ENCODE measurements around the gene G0S2. TPM values are rescaled to one million over a fixed set of nuclear protein-coding genes. Genes with fewer than 3 reads are reported as not detected.

The G0S2 gene
- total and polyA plus RNA-seq, 4 donors, result 9.6 to 347 (median 166) TPM

- no peak overlapping the region for H3K27ac ChIP-seq (ENCODE audit: low read depth in 1 of 2, low read length in 2 of 2)
- H3K4me1 ChIP-seq (ENCODE audit: control insufficient read depth in 4 of 4, insufficient read depth in 4 of 4, low read length in 3 of 4), result peaks cover 0 to 19% (median 9%) of the 10 kb centered on the region in 4 donors
- H3K4me3 ChIP-seq (ENCODE audit: low read depth in 1 of 3, low read length in 3 of 3), result no peak overlapping the region
- H3K9me3 ChIP-seq (ENCODE audit: control insufficient read depth in 4 of 4, low read length in 3 of 4), result no peaks in the 10 kb centered on the region
- H3K36me3 ChIP-seq (ENCODE audit: control insufficient read depth in 4 of 4, insufficient read depth in 3 of 4, low read depth in 1 of 4, low read length in 3 of 4), result no peaks in the 10 kb centered on the region
- no peak overlapping the region for H3K9ac ChIP-seq (ENCODE audit: low read depth in 1 of 2, low read length in 2 of 2)
- TF ChIP-seq FOXA2 (IDR thresholded peaks at IDR 0.05), result no peak
- no peak for TF ChIP-seq EGR1 (IDR thresholded peaks at IDR 0.05; ENCODE audit: low read depth in 2 of 2)
- TF ChIP-seq CTCF (IDR thresholded peaks at IDR 0.05; ENCODE audit: low read depth, low read length, missing input control), result no peak
- TF ChIP-seq RXRA (IDR thresholded peaks at IDR 0.05), result no peak
- TF ChIP-seq JUND (IDR thresholded peaks at IDR 0.05), result no peak
- no peak for TF ChIP-seq REST (IDR thresholded peaks at IDR 0.05)
- TF ChIP-seq RAD21 (IDR thresholded peaks at IDR 0.05), result no peak
- no peak for TF ChIP-seq FOXA1 (IDR thresholded peaks at IDR 0.05)
- no peak for TF ChIP-seq HNF4G (IDR thresholded peaks at IDR 0.05)
- TF ChIP-seq MAX (IDR thresholded peaks at IDR 0.05), result no peak
- no peak for TF ChIP-seq ZBTB33 (IDR thresholded peaks at IDR 0.05)
- TF ChIP-seq NR2F2 (IDR thresholded peaks at IDR 0.05), result no peak
- TF ChIP-seq GABPA (IDR thresholded peaks at IDR 0.05 in 1 of 2, conservative IDR thresholded peaks at IDR 0.05 in 1 of 2), result no peak
- TF ChIP-seq SP1 (IDR thresholded peaks at IDR 0.05), result no peak
- TF ChIP-seq YY1 (IDR thresholded peaks at IDR 0.05), result no peak
- 83% methylated on average over 4 of the region's 4 CpGs for WGBS
- DNase-seq (ENCODE audit: low spot score), result no peak
- no peaks in the 10 kb centered on the region for H3K27me3 ChIP-seq (ENCODE audit: control insufficient read depth in 4 of 4, insufficient read depth in 4 of 4, low read length in 3 of 4)
Observed at GRCh38 chr1:209647156-209647555, 28.1 kb upstream of the G0S2 start.

- Histone ChIP-seq H3K9ac (ENCODE audit: low read depth in 1 of 2, low read length in 2 of 2) (no peak overlapping the region), H3K4me1 (ENCODE audit: control insufficient read depth in 4 of 4, insufficient read depth in 4 of 4, low read length in 3 of 4) (peaks cover 2 to 20% (median 9%) of the 10 kb centered on the region in 4 donors), H3K4me3 (ENCODE audit: low read depth in 1 of 3, low read length in 3 of 3) (no peak overlapping the region), H3K27me3 (ENCODE audit: control insufficient read depth in 4 of 4, insufficient read depth in 4 of 4, low read length in 3 of 4) (no peaks in the 10 kb centered on the region), H3K9me3 (ENCODE audit: control insufficient read depth in 4 of 4, low read length in 3 of 4) (no peaks in the 10 kb centered on the region), H3K36me3 (ENCODE audit: control insufficient read depth in 4 of 4, insufficient read depth in 3 of 4, low read depth in 1 of 4, low read length in 3 of 4) (no peaks in the 10 kb centered on the region), H3K27ac (ENCODE audit: low read depth in 1 of 2, low read length in 2 of 2) (no peak overlapping the region)
- no peak for DNase-seq (ENCODE audit: low spot score)
- no peak for TF ChIP-seq CTCF (IDR thresholded peaks at IDR 0.05; ENCODE audit: low read depth, low read length, missing input control)
- TF ChIP-seq RAD21 (IDR thresholded peaks at IDR 0.05), result no peak
- TF ChIP-seq GABPA (IDR thresholded peaks at IDR 0.05 in 1 of 2, conservative IDR thresholded peaks at IDR 0.05 in 1 of 2), result no peak
- no peak for TF ChIP-seq HNF4G (IDR thresholded peaks at IDR 0.05)
Observed at GRCh38 chr1:209648346-209648745, 26.9 kb upstream of the G0S2 start.
